WI38 (cell line): ENCODE measurements around the gene GALNT13.

Source experiments
- H3K4me3 ChIP-seq: 2 replicates; pipeline ENCODE4 v1.5.1; 2011; ENCODE audit warnings: low read depth, mild to moderate bottlenecking, control low read depth, low read length
- CTCF ChIP-seq: IDR thresholded peaks from 2 replicates; pipeline ENCODE4 v1.5.1; 2012; ENCODE audit warnings: low read depth, mild to moderate bottlenecking, control low read depth, low read length

The GALNT13 gene

GRCh38 chr2:154244932-154245331 is 373.2 kb downstream of the GALNT13 start:
- no peak for TF ChIP-seq CTCF
- H3K4me3 ChIP-seq, result no peak overlapping the region

GRCh38 chr2:154247503-154247902 is 375.8 kb downstream of the GALNT13 start:
- no peak overlapping the region for H3K4me3 ChIP-seq
- TF ChIP-seq CTCF, result no peak

GRCh38 chr2:154256136-154256535 is 384.4 kb downstream of the GALNT13 start:
- H3K4me3 ChIP-seq, result no peak overlapping the region
- TF ChIP-seq CTCF, result no peak

- H3K4me3 ChIP-seq, result no peak overlapping the region
- TF ChIP-seq CTCF, result no peak
Measured at GRCh38 chr2:154259030-154259429, 387.3 kb downstream of the GALNT13 start.

- no peak overlapping the region for H3K4me3 ChIP-seq
Measured at GRCh38 chr2:154261473-154262027, 389.8 kb downstream of the GALNT13 start.

GRCh38 chr2:154263206-154263605 is 391.5 kb downstream of the GALNT13 start:
- no peak for TF ChIP-seq CTCF
- no peak overlapping the region for H3K4me3 ChIP-seq

More at GRCh38 chr2:154261473-154262027, 389.8 kb downstream of the GALNT13 start:
- TF ChIP-seq CTCF, result no peak

- no peak for TF ChIP-seq CTCF
- no peak overlapping the region for H3K4me3 ChIP-seq
Measured at GRCh38 chr2:154264024-154264423, 392.3 kb downstream of the GALNT13 start.
